Prostate gland (tissue), 2 donors: ENCODE data around the gene ADCY3.

ENCODE experiments used
- POLR2A ChIP-seq: fragments of 450-650 bp; IDR thresholded peaks from one replicate; pipeline ENCODE4 v1.6.1; 2016; ENCODE audit warnings: antibody characterized with exemption, mild to moderate bottlenecking
- POLR2AphosphoS5 ChIP-seq: sonication (generic); formaldehyde crosslinking; IDR thresholded peaks from one replicate; pipeline ENCODE4 v1.6.1; 2017; ENCODE audit warnings: antibody characterized with exemption
- TF ChIP-seq, protein P1 (sequence below), 4 experiments: fragments of 200-600 bp in 2 of 4; fragments of 450-650 bp in 2 of 4; sonication (generic) in 2 of 4; IDR thresholded peaks; 1 replicate in 3 of 4; 2 replicates in 1 of 4; pipeline ENCODE4 v1.5.1; 2016 to 2019; ENCODE audit warnings: antibody characterized with exemption in 4 of 4, mild to moderate bottlenecking in 2 of 4, moderate library complexity in 2 of 4

DNA sequence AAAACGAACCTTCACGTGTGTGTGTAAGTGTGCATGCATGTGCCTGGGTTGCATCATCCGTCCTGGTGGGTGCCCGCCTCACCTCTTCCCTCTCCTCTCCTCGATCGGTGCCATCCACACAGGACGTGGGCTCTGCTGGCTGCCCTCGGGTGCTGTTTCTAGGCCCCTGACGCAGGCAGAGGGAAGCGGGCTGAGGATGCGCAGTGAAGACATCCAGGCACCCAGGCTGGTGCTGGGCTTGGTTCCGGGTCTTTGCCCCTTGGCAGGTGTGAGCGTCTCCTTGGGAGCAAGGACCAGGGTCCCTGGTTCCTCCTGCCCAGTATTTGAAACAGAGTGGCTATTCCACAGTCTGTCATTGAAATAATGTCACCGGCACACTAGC lies 6.2 kb upstream of the ADCY3 start:
- TF ChIP-seq, protein P1, sequence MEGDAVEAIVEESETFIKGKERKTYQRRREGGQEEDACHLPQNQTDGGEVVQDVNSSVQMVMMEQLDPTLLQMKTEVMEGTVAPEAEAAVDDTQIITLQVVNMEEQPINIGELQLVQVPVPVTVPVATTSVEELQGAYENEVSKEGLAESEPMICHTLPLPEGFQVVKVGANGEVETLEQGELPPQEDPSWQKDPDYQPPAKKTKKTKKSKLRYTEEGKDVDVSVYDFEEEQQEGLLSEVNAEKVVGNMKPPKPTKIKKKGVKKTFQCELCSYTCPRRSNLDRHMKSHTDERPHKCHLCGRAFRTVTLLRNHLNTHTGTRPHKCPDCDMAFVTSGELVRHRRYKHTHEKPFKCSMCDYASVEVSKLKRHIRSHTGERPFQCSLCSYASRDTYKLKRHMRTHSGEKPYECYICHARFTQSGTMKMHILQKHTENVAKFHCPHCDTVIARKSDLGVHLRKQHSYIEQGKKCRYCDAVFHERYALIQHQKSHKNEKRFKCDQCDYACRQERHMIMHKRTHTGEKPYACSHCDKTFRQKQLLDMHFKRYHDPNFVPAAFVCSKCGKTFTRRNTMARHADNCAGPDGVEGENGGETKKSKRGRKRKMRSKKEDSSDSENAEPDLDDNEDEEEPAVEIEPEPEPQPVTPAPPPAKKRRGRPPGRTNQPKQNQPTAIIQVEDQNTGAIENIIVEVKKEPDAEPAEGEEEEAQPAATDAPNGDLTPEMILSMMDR (IDR thresholded peaks at IDR 0.05), result no peak
- no peak for TF ChIP-seq POLR2AphosphoS5
- TF ChIP-seq POLR2A, result no peak
